Activated naive CD4-positive, alpha-beta T cell treated with anti-CD3 and anti-CD28 coated beads, Interleukin-2, amount 10 ng/mL, durations not matched to agents 7 days and 5 days (primary cell): ENCODE measurements around the gene ADGRG2.
A peak's percentile ranks its signal among the peaks of the same experiment; 100 is the strongest.
"Not testable (repeated sequence)": the region's sequence is repeated elsewhere in the genome, so short reads cannot be mapped to it uniquely, and the experiment has no call there.

Experiments
- CTCF ChIA-PET: fragments of 350-600 bp; sonication (Branson Sonifier 250); formaldehyde crosslinking; loops from one replicate; lab custom pipeline; 2021; ENCODE audit warnings: antibody characterized with exemption; lab: Charles Lee
- DNase-seq: peaks from one replicate; pipeline ENCODE4 v3.0.0-alpha.2; 2020
- H3K27ac Mint-ChIP-seq: one replicate; pipeline ENCODE4 v1.8.0; 2021; ENCODE audit warnings: mild to moderate bottlenecking, moderate library complexity, mixed read lengths
- H3K27me3 Mint-ChIP-seq: one replicate; pipeline ENCODE4 v1.8.0; 2021; ENCODE audit warnings: mild to moderate bottlenecking, mixed read lengths
- H3K36me3 Mint-ChIP-seq: one replicate; pipeline ENCODE4 v1.8.0; 2021; ENCODE audit warnings: mixed read lengths
- H3K4me1 Mint-ChIP-seq: one replicate; pipeline ENCODE4 v1.8.0; 2021; ENCODE audit warnings: mixed read lengths
- H3K4me3 Mint-ChIP-seq: one replicate; pipeline ENCODE4 v1.8.0; 2021; ENCODE audit warnings: mild to moderate bottlenecking, moderate library complexity, mixed read lengths
- H3K9me3 Mint-ChIP-seq: one replicate; pipeline ENCODE4 v1.8.0; 2021; ENCODE audit warnings: mixed read lengths

Gene ADGRG2

DNA sequence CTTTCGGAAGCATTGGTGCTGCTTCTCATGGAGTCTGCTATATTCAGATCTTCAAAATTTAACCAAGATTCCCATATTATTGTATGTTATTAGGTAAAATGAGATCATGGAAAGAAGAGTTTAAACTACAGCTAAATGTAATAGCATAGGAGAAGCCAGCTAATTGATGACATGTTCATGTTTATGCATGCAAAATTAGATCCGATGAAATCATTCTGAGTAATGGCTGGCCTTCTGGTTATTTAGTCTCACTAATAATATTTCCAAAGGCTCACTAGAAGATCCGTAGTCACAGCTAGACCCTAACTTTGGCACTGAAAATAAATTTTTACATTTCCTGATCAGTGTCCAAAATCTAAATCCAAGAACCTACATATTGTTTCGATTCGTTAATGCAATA, 118.5 kb downstream of the ADGRG2 start:
- Mint-ChIP-seq H3K4me3 (no peak overlapping the region), H3K27me3 (no peaks in the 10 kb centered on the region), H3K4me1 (no peaks in the 10 kb centered on the region), H3K9me3 (no peaks in the 10 kb centered on the region), H3K36me3 (no peaks in the 10 kb centered on the region), H3K27ac (no peak overlapping the region)
- CTCF ChIA-PET, result interaction anchor here (0.8 kb wide), 1 partner anchor 330 kb away, joined by 6 read pairs; no protein-coding TSS in a partner anchor
- DNase-seq, result no peak

DNA sequence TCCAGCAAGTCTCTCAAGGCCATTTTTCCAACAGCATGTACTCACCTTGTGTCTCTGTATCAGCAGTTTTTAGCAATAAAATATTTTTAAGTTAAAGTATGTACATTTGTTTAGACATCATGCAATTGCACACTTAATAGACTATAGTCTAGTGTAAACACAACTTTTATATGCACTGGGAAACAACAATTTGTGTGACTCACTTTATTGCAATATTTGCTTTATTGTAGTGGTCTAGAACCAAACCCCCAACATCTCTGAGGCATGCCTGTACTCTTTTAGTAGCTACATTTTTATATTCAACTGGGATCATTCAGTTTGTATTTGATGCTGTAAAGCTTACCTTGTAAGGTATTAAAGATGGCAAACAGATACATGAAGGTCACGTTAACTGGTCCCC, 123.6 kb downstream of the ADGRG2 start:
- CTCF ChIA-PET, result no interaction called here
- Mint-ChIP-seq H3K4me1 (no peaks in the 10 kb centered on the region), H3K27ac (no peak overlapping the region), H3K9me3 (no peaks in the 10 kb centered on the region), H3K4me3 (no peak overlapping the region), H3K27me3 (no peaks in the 10 kb centered on the region), H3K36me3 (no peaks in the 10 kb centered on the region)
- no peak for DNase-seq

DNA sequence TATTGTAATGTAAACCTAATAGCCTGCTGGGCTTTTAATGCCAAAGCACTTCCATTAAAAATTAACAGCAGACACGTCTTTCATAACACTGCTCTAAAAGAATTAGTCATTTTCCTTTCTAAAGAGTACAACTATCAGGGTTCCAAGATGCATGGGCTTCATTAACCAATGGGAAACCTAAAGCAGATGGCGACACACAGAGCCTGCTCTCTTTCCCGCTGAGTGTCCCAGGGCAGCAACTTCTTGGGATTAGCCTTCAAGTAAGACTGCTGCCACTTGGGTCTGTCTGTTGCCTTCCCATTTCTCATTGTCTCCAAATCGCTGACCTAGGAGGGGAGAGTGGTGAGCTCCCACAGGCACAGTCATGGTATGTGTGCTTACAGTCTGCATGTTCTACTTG, 124.4 kb downstream of the ADGRG2 start:
- Mint-ChIP-seq H3K27ac (no peak overlapping the region), H3K4me3 (no peak overlapping the region), H3K36me3 (no peaks in the 10 kb centered on the region), H3K4me1 (no peaks in the 10 kb centered on the region), H3K27me3 (no peaks in the 10 kb centered on the region), H3K9me3 (no peaks in the 10 kb centered on the region)
- CTCF ChIA-PET, result no interaction called here
- DNase-seq, result no peak

DNA sequence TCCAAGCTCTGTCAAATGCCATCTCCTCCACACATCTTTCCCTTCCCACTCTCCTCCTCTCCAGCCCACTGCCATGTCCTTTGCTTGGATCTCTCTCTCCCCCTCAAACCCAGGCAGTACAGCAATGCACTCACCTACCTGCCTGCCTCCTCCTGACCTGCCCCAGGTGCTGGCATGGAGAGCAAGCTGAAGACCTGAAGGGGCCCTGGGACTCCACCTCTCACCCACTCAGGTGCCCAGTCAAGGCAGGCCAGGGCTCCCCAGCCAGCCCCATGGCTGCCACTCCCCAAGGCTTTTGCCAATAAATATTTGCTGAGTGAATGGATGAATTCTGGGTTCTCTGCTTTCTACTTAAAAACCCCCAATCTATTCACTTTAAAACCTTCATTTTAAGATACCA, 125.7 kb downstream of the ADGRG2 start:
- Mint-ChIP-seq H3K27ac (no peak overlapping the region), H3K27me3 (no peaks in the 10 kb centered on the region), H3K9me3 (no peaks in the 10 kb centered on the region), H3K4me1 (no peaks in the 10 kb centered on the region), H3K4me3 (no peak overlapping the region), H3K36me3 (no peaks in the 10 kb centered on the region)
- DNase-seq, result no peak
- CTCF ChIA-PET, result no interaction called here

DNA sequence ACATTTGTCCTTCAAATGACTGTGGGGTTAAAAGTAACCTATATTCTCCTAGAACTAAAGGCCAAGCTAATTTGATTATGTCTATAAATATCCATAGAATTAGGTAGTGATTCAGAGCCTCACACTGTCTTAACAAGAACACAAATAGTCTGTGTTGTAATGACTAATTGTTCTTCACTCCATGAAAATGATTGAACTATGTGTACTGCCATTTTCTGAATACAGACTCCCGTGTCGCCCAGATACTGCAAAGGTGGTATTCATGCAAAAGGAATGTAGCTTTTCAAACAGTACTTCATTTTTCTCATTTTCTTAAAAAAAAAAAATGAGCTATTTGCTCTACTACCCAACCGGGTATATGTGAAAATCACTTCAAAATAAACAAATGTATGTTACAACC, 127.0 kb downstream of the ADGRG2 start:
- H3K4me1 Mint-ChIP-seq, result no peaks in the 10 kb centered on the region
- no peaks in the 10 kb centered on the region for H3K36me3 Mint-ChIP-seq
- DNase-seq, result no peak
- no peaks in the 10 kb centered on the region for H3K9me3 Mint-ChIP-seq
- CTCF ChIA-PET, result interaction anchor here (1.0 kb wide), 1 partner anchor 18 kb away, joined by 3 read pairs; no protein-coding TSS in a partner anchor
- no peaks in the 10 kb centered on the region for H3K27me3 Mint-ChIP-seq
- no peak overlapping the region for H3K4me3 Mint-ChIP-seq
- no peak overlapping the region for H3K27ac Mint-ChIP-seq

DNA sequence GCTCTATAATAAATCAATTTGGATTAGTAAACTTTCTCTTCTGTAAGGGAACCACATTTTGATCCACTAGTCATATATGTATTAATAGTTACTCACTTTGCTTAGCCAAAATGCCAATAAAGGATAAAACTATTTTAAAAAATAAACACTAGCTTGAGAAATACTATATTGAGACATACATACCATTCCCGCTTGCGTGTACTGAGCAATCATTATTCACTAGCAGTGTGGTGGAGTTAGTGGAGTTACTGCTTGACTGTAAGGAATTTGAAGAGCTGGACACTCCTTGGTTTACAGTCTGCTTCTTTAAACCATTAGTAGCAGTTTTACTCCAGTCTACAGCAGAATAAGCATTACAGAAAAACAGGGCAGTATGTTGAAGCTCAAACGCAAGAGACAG, 127.6 kb downstream of the ADGRG2 start:
- H3K4me3 Mint-ChIP-seq, result no peak overlapping the region
- H3K27me3 Mint-ChIP-seq, result no peaks in the 10 kb centered on the region
- H3K4me1 Mint-ChIP-seq, result no peaks in the 10 kb centered on the region
- CTCF ChIA-PET, result interaction anchor here (1.0 kb wide), 1 partner anchor 18 kb away, joined by 3 read pairs; no protein-coding TSS in a partner anchor
- no peak overlapping the region for H3K27ac Mint-ChIP-seq
- DNase-seq, result no peak
- H3K36me3 Mint-ChIP-seq, result no peaks in the 10 kb centered on the region
- no peaks in the 10 kb centered on the region for H3K9me3 Mint-ChIP-seq

DNA sequence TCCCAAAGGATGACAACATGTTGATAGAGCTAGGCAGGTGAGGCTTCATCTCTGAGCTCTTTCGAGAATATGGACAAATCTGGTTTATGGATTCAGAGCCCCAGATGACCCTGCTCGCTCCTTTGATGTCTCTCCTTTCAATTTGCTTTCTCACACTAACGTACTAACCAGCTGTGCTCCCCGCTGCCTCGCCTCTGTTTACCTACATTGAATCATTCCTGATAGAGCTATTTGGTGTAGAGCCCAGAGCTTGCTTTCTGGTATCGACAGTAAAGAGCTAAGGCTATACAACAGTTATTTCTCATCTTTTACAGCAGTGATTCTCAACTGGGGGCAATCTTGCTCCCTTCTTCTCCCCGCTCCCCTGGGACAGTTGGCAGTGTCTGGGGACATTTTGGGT, 129.4 kb downstream of the ADGRG2 start:
- no peaks in the 10 kb centered on the region for H3K27me3 Mint-ChIP-seq

DNA sequence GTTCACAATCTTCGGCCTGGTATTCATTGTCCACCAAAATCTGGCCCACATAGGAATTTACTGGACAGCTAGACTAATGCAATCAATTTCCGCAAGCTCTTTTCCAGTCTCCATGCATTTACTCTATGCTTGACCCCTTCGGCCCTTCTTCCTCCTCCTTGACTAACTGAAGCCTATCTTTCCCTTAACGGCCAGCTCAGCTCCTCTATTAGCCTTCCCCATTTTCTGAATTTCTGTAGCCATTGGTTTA, 137.2 kb downstream of the ADGRG2 start:
- no peaks in the 10 kb centered on the region for H3K9me3 Mint-ChIP-seq
- H3K27ac Mint-ChIP-seq, result peak overlapping the region; percentile 89
- CTCF ChIA-PET, result no interaction called here
- H3K4me1 Mint-ChIP-seq, result peaks cover 21% of the 10 kb centered on the region
- DNase-seq, result no peak
- peak overlapping the region; percentile 82 for H3K4me3 Mint-ChIP-seq
- H3K27me3 Mint-ChIP-seq, result no peaks in the 10 kb centered on the region
- H3K36me3 Mint-ChIP-seq, result no peaks in the 10 kb centered on the region

More for the DNA sequence above, 129.4 kb downstream of the ADGRG2 start:
- no peak for DNase-seq
- Mint-ChIP-seq H3K36me3 (no peaks in the 10 kb centered on the region), H3K4me1 (no peaks in the 10 kb centered on the region), H3K9me3 (no peaks in the 10 kb centered on the region), H3K27ac (no peak overlapping the region), H3K4me3 (no peak overlapping the region)
- CTCF ChIA-PET, result no interaction called here

DNA sequence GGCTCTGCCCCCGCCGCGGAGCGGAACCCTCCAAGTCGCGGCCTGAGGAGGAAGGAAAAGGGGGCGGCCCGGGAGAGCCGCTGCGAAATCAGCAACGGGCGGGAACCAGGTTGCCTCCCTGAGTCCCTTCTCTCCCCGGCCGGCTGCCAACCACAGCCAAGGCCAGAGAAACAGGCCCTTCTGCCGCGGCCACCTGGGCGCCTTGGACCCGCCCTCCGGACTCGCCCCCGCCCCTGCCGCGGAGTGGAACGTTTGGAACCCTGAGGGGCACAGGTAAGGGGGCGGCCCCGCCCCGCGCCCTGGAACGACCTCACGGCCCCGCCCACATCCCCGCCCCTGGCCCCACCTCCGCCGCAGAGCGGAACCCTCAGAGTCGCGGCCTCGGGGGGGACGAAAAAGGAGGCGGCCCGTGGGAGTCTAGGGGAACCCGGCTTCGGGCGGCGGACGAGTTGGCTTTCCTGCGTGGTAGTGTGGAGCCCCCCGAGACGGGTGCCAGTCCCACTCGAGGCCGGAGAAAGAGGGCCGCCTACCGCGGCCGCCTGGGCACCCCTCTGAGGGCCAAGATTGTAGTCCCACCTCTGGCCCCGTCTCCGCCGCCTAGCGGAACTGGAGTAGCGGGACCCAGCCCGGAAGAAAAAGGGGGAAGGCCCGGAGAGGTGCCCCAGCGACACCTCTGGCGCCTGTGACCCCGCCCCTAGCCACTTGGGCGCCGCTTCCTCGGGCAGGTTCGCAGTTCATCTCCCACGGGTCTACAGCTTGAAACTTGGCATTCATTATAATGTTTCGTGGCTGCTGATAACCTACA, 137.7 kb downstream of the ADGRG2 start:
- DNase-seq, result peak; percentile 86
- no peaks in the 10 kb centered on the region for H3K27me3 Mint-ChIP-seq
- peak overlapping the region; percentile 82 for H3K4me3 Mint-ChIP-seq
- H3K9me3 Mint-ChIP-seq, result no peaks in the 10 kb centered on the region
- H3K27ac Mint-ChIP-seq, result peak overlapping the region; percentile 89
- H3K4me1 Mint-ChIP-seq, result peaks cover 21% of the 10 kb centered on the region
- CTCF ChIA-PET, result no interaction called here
- no peaks in the 10 kb centered on the region for H3K36me3 Mint-ChIP-seq

DNA sequence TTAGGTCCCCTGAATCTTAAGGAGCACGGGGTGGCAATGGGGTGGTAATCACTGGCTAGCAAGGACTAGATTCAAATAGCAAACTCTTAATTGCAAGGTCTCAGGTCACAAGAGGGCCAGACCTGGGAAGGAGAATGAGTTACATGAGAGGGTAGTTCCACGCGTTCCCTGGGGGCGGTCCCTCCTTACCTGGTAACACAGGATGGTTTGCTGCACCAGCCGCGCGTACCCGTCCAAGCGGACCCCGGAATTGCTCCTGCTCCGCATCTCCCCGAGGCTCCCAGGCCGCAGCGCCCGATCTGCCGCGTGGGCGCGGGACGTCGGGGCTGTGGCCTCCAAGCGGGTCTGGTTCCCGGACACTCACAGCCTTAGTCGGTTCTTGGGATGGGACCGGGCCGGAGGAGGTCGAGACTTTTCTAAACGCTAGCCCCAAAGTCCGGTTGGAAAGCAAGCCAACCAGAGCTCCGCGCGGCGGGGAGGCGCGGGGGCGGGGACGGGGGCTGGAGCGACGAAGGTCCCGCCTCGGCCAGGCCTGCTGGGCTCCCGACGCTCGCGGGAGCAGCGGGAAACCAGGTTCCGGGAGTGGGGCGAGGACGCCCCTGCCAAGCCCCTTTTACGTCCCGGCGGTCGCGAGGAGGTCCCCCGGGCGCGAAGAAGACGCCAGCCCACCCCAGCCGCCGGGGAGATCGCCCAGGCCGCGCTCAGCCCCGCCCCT, 138.4 kb downstream of the ADGRG2 start, which contains the start of gene PHKA2:
PHKA2 (minus strand) TSS at position 449 of the 715 bp plus-strand sequence; CDS start at position 267, 182 bp downstream.
- peak within 1 kb of the TSS; percentile 82 for H3K4me3 Mint-ChIP-seq
- H3K4me1 Mint-ChIP-seq, result peaks cover 21% of the 10 kb centered on the region
- H3K27me3 Mint-ChIP-seq, result no peaks in the 10 kb centered on the region
- H3K27ac Mint-ChIP-seq, result peak within 1 kb of the TSS; percentile 89
- CTCF ChIA-PET, result no interaction called here
- H3K9me3 Mint-ChIP-seq, result no peaks in the 10 kb centered on the region
- peak; percentile 68 for DNase-seq
- no peaks in the 10 kb centered on the region for H3K36me3 Mint-ChIP-seq

DNA sequence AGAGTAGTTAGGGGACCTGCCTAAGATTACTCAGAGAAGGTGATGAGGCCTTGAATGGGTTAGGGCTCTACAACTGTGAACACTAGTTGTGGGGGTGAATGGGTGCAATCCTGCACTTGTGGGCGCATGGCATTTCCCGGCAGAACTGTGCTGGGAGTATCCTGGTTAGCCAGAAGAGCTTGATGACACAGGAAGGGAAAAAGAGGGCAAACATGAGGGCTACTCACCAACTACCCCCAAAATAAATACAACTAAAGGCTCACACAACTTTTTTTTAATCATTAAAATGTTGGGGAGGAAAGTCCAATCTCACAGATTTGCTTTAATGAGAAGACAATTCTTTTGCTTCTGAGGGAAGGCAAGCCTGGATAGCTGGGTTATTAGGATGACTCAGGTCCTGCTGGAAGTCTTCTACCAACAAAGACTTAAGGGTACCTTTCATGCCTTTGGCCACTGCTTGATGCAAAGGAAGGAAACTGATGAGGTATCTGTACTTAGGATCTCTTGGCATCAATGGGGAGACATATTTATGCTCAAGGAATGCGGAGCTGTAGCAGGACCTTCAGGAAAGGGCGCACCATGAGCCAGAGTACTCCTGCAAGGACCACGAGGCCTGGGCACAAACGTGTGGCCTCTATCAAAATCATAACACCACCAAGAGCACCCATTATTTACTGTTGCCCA, 141.0 kb downstream of the ADGRG2 start:
- peaks cover 21% of the 10 kb centered on the region for H3K4me1 Mint-ChIP-seq
- no peak overlapping the region for H3K4me3 Mint-ChIP-seq
- H3K36me3 Mint-ChIP-seq, result no peaks in the 10 kb centered on the region
- CTCF ChIA-PET, result no interaction called here
- DNase-seq, result no peak
- H3K27me3 Mint-ChIP-seq, result no peaks in the 10 kb centered on the region
- no peak overlapping the region for H3K27ac Mint-ChIP-seq
- no peaks in the 10 kb centered on the region for H3K9me3 Mint-ChIP-seq

DNA sequence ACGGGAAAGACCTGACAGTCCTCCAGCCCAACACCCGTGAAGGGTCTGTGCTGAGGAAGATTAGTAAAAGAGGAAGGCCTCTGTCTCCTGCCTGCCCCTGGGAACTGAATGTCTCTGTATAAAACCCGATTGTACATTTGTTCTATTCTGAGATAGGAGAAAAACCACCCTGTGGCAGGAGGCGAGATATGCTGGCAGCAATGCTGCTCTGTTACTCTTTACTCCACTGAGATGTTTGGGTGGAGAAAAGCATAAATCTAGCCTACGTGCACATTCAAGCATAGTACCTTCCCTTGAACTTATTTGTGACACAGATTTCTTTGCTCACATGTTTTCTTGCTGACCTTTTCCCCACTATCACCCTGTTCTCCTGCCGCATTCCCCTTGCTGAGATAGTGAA, 142.0 kb downstream of the ADGRG2 start:
- H3K27me3 Mint-ChIP-seq, DNase-seq, H3K36me3 Mint-ChIP-seq, H3K9me3 Mint-ChIP-seq, H3K4me3 Mint-ChIP-seq, CTCF ChIA-PET, H3K27ac Mint-ChIP-seq: not testable (repeated sequence)
- peaks cover 16% of the 10 kb centered on the region for H3K4me1 Mint-ChIP-seq

DNA sequence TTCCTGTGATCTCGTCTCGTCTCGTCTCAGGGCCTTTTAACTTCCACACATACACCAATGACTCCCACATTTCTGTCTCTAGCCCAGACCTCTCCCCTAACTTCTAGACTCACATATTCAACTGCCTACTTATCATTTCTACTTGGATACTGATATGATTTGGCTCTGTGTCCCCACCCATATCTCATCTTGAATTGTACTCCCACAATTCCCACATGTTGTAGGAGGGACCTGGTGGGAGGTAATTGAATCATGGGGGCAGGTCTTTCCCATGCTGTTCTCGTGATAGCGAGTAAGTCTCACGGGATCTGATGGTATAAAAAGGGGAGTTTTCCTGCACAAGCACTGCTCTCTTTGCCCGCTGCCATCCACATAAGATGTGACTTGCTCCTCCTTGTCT, 147.3 kb downstream of the ADGRG2 start:
- Mint-ChIP-seq H3K36me3 (no peaks in the 10 kb centered on the region), H3K9me3 (no peaks in the 10 kb centered on the region), H3K4me3 (no peak overlapping the region), H3K27me3 (no peaks in the 10 kb centered on the region), H3K27ac (no peak overlapping the region), H3K4me1 (no peaks in the 10 kb centered on the region)
- CTCF ChIA-PET, result no interaction called here
- no peak for DNase-seq

DNA sequence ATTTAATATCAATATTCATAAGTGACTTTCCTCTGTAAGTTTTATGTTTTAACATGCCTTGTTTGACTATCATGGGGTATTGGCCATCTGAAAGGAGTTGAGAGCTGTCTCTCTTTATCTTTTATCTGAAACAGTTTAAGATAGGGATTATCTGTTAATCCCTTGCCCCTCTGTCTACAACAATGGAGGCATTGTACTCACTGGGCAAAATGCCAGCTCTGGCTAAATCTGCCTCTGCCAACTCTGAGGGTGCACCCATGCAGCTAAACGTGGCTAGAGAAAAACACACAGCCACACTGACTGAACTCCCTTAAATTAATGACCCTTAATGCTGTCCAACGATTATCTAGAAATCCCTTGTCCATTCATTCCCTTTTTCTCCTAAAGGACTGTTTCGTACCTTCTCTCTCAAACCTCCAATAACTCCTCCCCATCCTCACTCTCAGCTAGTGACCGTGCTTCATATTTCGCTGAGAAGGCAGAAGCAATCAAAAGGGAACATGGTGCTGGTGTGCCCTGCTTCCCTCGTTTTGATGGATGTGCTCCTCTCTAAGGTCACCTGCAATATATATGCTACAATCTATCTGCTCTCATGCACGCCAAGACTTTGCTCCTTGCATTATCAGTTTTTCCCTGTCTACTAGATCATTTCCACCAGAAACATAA, 148.6 kb downstream of the ADGRG2 start:
- CTCF ChIA-PET, result no interaction called here
- Mint-ChIP-seq H3K36me3 (no peaks in the 10 kb centered on the region), H3K4me3 (no peak overlapping the region), H3K27me3 (no peaks in the 10 kb centered on the region), H3K4me1 (no peaks in the 10 kb centered on the region), H3K9me3 (no peaks in the 10 kb centered on the region), H3K27ac (no peak overlapping the region)
- DNase-seq, result no peak
